ENCODE results near the gene PRDM7.
A peak's percentile ranks its signal among the peaks of the same experiment; 100 is the strongest.

Gene PRDM7

GRCh38 chr16:90035902-90036301, 41.2 kb downstream of the PRDM7 start:
- DNase-seq (ENCODE audit: low spot score), result no peak

DNA sequence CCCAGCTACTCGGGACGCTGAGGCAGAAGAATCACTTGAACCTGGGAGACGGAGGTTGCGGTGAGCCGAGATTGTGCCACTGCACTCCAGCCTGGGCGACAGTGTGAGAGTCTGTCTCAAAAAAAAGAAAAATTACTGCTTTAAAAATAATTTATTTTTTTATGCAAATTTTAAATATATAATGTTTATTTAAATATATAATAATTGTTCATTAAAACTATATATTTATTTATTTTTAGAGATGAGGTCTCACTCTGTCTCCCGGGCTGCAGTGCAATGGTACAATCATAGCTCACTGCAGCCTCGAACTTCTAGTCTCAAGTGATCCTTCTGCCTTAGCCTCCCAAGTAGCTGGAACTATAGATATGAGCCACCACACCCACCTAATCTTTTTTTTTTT, 42.6 kb downstream of the PRDM7 start:
- no peak for DNase-seq (ENCODE audit: low spot score)

- no peak for DNase-seq (ENCODE audit: low spot score)
Observed at GRCh38 chr16:90033387-90033786, 43.7 kb downstream of the PRDM7 start.

DNA sequence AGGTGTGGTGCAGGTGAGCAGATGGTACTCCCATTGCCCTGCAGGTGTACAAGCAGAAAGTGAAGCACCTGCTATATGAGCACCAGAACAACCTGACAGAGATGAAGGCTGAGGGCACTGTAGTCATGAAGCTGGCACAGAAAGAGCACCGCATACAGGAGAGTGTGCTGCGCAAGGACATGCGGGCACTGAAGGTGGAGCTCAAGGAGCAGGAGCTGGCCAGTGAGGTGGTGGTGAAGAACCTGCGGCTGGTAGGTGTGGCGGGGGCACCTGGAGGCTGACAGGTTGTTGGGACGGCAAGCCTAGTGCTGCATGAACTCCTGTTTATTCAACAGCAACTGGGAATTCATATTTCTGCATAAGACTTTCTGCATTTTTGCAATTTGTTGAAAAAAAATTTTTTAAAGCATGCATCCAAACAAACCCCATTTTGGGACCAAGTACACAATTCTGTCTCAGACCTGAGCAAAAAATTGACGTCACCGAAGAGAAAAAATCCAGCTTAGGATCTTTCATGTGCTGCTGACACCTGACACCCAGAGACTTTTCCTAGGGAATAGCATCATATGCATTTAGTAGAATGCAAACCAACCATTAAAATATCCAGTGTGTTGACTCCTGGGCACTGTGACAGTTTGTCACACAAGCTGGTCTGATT, 44.3 kb downstream of the PRDM7 start:
- DNase-seq (ENCODE audit: low spot score), result no peak

DNA sequence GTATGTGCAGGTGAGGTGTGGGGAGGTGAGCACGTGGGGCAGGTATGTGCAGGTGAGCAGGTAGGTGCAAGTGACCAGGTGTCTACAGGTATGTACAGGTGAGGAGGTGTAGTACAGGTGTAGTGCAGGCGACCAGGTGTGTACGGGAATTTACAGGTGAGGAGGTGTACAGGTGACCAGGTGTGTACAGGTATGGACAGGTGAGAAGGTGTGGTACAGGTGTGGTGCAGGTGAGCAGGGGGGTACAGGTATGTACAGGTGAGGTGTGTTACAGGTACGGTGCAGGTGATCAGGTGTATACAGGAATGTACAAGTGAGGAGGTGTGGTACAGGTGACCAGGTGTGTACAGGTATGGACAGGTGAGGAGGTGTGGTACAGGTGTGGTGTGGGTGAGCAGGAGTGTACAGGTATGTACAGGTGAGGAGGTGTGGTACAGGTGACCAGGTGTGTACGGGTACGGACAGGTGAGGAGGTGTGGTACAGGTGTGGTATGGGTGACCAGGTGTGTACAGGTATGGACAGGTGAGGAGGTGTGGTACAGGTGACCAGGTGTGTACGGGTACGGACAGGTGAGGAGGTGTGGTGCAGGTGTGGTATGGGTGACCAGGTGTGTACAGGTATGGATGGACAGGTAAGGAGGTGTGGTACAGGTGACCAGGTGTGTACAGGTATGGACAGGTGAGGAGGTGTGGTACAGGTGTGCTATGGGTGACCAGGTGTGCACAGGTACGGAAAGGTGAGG, 45.0 kb downstream of the PRDM7 start:
- DNase-seq (ENCODE audit: low spot score), result no peak

GRCh38 chr16:90031186-90031930, 45.8 kb downstream of the PRDM7 start:
- DNase-seq (ENCODE audit: low spot score), result no peak

DNA sequence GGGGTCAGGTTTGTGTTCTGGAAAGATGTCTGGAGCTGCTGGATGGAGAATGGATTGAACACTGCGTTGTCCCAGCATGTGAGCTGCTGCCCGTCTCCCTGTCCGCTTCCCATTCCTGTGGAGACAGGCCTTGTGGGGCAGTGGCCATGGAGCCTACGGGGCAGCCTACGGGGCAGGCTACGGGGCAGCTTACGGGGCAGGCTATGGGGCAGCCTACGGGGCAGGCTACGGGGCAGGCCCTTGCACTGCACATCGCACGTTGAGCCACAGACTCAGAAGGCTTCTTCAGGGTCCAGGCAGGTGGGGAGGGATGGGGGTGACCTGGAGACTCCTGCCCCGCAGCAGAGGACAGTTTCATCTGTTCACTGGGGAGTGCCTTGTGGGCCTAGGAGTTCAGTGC, 48.1 kb downstream of the PRDM7 start:
- no peak for DNase-seq (ENCODE audit: low spot score)

- no peak for DNase-seq (ENCODE audit: low spot score)
Observed at GRCh38 chr16:90027611-90028010, 49.5 kb downstream of the PRDM7 start.

DNA sequence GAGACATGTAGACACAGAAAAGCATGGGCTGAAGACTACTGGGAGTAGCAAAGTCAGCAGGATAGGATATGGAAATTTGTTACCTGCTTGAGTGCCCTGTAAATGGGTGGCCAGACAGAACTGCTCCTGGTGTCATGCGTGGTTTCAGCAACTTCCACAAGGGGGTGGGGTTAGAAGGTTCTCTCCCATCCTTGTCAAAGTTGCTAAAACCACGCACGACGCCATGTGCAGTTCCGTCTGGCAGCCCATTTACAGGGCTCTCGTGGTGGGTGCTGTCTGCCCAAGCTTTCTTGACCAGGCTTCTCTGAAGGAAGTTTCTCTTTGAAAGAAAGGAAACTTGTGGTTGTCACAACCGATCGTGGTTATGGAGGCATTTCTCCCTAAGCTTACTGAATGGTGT, 51.0 kb downstream of the PRDM7 start:
- no peak for DNase-seq (ENCODE audit: low spot score)

GRCh38 chr16:90023078-90023447, 54.1 kb downstream of the PRDM7 start:
- no peak for DNase-seq (ENCODE audit: low spot score)

DNA sequence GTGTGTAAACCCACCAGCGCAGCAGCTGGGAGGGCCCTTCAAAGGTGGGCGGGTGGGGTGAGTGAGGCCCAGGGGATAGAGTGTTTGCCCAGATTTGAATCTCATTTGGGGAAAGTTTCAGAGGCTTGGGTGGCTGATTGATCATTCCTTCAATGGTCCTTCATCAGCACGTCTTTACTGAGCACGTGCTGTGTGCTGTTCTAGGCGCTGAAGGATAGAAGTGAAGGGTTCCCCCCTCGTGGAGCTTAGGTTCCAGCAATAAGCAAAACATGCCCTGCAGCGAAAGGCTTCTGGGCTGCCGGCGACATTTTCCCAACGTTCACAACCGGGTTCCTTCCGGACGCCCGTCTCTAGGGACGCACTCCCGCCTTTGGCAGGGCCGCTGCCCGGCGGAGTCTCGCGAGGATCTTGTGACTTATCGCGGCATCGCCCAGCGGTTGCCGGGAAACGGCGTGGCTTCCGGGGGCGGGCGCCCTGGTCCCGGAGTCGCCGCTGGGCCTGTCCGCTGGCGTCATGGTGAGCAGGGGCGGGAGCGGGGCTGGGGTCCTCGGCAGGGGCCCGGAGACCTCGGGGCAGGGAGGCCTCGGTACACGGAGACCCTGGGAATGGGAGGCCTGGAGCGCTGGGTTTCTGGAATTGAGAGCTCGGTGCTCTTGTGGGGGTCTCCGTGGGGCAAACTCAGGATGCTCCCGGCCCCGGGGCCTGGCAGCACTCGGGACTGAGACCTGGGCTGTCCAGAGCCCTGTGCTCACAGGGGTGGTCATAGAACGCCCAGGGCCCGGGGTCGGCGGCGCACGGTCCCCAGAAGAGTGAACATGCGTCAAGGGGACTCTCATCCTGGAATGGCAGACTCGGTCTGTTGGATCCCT, 54.7 kb downstream of the PRDM7 start:
- DNase-seq (ENCODE audit: low spot score), result peak; percentile 83

DNA sequence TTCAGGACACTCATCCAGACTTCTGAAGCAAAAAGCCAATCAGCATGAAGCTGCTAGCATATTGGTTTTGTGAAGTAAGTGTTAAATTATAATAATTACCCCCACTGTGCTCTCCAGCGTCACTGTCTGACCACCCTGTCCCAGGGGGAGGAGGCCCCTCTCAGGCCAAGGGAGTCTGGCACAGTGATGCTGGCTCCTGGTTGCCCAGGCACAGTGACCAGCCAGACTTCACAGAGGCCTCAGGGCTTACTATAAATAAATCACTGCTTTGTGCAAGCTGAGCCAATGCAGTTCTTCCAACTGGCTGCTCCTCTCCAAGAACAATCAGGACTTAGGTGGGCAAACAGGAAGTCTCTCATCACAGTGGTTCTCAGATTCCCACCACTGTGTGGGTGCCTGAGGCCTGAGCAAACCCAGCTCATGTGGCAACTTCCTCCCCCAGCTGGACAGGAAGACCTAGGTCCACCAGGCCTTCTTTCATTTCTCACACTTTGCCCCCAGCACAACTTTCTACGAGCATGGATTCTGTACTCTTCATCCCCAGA, 56.2 kb downstream of the PRDM7 start:
- peak; percentile 69 for DNase-seq (ENCODE audit: low spot score)

DNA sequence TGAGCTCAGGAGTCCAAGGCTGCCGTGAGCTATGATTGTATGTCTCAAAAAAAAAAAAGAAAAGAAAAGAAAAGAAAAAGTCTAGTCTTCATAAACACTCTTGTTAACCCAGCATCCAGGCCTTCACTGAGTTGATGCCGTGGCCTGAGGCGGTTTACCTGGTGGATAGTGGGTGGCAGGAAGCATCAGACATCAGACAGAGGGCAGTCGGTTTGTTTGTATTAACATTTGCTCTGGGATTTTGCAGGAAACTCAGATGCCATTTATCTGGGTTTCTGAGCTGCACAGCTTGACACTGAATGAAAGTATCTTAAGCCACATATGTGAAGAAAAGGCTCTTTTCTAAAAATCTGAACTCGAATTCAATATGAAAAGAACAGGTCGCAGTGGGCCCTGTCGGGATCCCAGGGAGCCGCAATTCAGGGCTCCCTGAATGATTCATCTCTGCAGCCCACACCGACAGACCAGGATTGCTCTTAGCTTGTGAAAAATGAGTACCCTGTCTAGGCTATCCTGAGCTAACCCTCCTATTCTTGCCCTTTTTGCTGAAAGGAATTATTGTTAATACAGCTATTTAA, 56.8 kb downstream of the PRDM7 start:
- DNase-seq (ENCODE audit: low spot score), result no peak

DNA sequence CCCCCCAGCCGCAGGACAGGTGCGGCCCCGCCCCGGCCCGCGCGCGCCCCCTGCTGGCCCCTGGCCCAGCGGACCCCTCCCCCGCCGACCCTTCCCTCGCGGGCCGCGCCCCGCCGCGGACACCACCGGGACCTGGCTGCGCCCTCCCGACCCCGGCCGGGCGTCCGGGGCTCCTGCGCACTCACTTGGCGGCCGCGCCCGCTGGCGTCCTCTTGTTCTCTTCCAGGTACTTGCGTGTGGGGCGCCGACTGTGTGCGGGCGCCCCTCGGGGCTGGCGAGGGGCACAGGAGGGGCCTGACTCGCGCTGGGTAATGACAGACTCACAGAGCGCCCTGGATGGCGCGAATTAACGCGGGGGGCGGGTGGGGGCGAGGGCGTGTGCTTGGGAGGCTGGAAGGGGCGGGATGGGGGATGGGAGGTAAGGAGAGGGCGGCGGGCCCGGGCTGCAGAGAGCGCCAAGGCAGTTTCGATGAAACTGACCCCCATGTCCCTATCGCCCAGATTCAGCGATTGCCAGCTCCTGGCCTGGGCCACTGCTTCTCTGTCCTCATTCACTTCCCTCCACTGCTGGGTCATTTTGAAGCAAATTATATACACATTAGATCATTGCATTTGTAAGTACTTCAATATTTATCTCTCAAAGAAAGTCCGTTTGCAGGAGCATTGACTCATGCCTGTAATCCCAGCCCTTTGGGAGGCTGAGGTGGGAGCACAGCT, 57.4 kb downstream of the PRDM7 start:
- DNase-seq (ENCODE audit: low spot score), result no peak

GRCh38 chr16:90018652-90019542, 58.2 kb downstream of the PRDM7 start, which contains the start of gene DBNDD1:
DBNDD1 (minus strand) TSS chr16:90019456; CDS start chr16:90019341, 115 bp downstream.
- no peak for DNase-seq (ENCODE audit: low spot score)

- no peak for DNase-seq (ENCODE audit: low spot score)
Observed at GRCh38 chr16:90018297-90018651, 58.9 kb downstream of the PRDM7 start.

GRCh38 chr16:90016339-90016950, 60.7 kb downstream of the PRDM7 start:
- no peak for DNase-seq (ENCODE audit: low spot score)

GRCh38 chr16:90015586-90016338, 61.4 kb downstream of the PRDM7 start:
- DNase-seq (ENCODE audit: low spot score), result no peak

Data from pons (tissue), 1 donor.